K562 (cell line): Measurements from ENCODE around the gene SUMO3. TPM values are rescaled to one million over a fixed set of nuclear protein-coding genes. Genes with fewer than 3 reads are reported as not detected.

ENCODE experiments used
- ATAC-seq: fragments of 200-7000 bp; cut with Tn5 transposase; 3 replicates; pipeline ENCODE4 v1.9.1; 2020; ENCODE audit warnings: moderate library complexity
- BruUV-seq: library from RNA; stranded (reverse); fragments of 400-500 nt; replicated peaks from 2 replicates; lab custom pipeline; 2021; lab: Mats Ljungman, UMichigan
- CTCF ChIA-PET: fragments of 300-600 bp; formaldehyde crosslinking; extraction: SDS; loops from one replicate; lab custom pipeline; 2021; ENCODE audit warnings: low intra/inter-chr PET ratio; lab: Yijun Ruan, JAX
- POLR2A ChIA-PET: fragments of 300-600, 350-650 bp; sonication (Branson Sonifier 250); formaldehyde crosslinking; extraction: SDS; loops from one replicate; lab custom pipeline; 2021; ENCODE audit warnings: antibody characterized with exemption, inconsistent platforms; lab: Yijun Ruan, JAX
- DNase-seq, 4 experiments: peaks; one replicate each; pipeline versions ENCODE4 v3.0.0 to v3.0.0-alpha.2; 2011 to 2018; ENCODE audit warnings: low spot score in 3 of 4, mixed read lengths in 3 of 4; ENCODE audit errors: extremely low read depth in 1 of 4
- FAIRE-seq: peaks from 2 replicates; lab custom pipeline; 2011; peaks lifted over from hg19 to GRCh38; lab: Jason Lieb, UNC
- H2AFZ ChIP-seq: 2 replicates; pipeline ENCODE4 v1.6.0; 2011; ENCODE audit warnings: low read depth, low read length, control low read depth, inconsistent platforms
- H3K27ac ChIP-seq: fragments of 200-600 bp; 3 replicates; pipeline ENCODE4 v1.8.0; 2011; ENCODE audit warnings: low read depth, mild to moderate bottlenecking, control low read depth, inconsistent platforms, low read length, moderate library complexity, mixed read lengths; ENCODE audit errors: extremely low read depth
- H3K27me3 ChIP-seq, 2 experiments: fragments of 300-600 bp in 1 of 2; 2 replicates in 1 of 2; 3 replicates in 1 of 2; pipeline versions ENCODE4 v1.6.0 to v1.8.0; 2011; ENCODE audit warnings: inconsistent platforms in 2 of 2, low read length in 2 of 2, mild to moderate bottlenecking in 1 of 2, mixed read lengths in 1 of 2, moderate library complexity in 1 of 2; ENCODE audit not compliant: control insufficient read depth in 2 of 2, insufficient read depth in 2 of 2
- H3K36me3 ChIP-seq: fragments of 300-600 bp; 3 replicates; pipeline ENCODE4 v1.8.0; 2011; ENCODE audit warnings: mild to moderate bottlenecking, low read length, inconsistent platforms; ENCODE audit not compliant: control insufficient read depth, insufficient read depth
- H3K4me1 ChIP-seq, 2 experiments: fragments of 200-600 bp in 1 of 2; replicated peaks in 1 of 2; 2 replicates in 1 of 2; 3 replicates in 1 of 2; pipeline versions ENCODE4 v1.5.1 to v1.8.0; 2011; ENCODE audit warnings: inconsistent platforms in 2 of 2, low read length in 2 of 2, mild to moderate bottlenecking in 1 of 2, mixed read lengths in 1 of 2, moderate library complexity in 1 of 2; ENCODE audit not compliant: control insufficient read depth in 2 of 2, insufficient read depth in 2 of 2
- H3K4me2 ChIP-seq: 2 replicates; pipeline ENCODE4 v1.6.1; 2011; ENCODE audit warnings: low read length, control low read depth, inconsistent platforms, mixed read lengths; ENCODE audit not compliant: insufficient read depth
- H3K4me3 ChIP-seq: fragments of 200-600 bp; sonication (generic), shearing (Covaris generic); 2 replicates; pipeline ENCODE4 v1.5.1; 2016; ENCODE audit warnings: control low read depth, inconsistent platforms
- H3K79me2 ChIP-seq: fragments of 200-600 bp; 3 replicates; pipeline ENCODE4 v1.8.0; 2011; ENCODE audit warnings: low read length, inconsistent platforms; ENCODE audit not compliant: control insufficient read depth, insufficient read depth
- H3K9ac ChIP-seq, 2 experiments: 2 replicates each; pipeline versions ENCODE4 v1.6.0 to v1.6.1; 2011; ENCODE audit warnings: low read depth in 2 of 2, low read length in 2 of 2, control low read depth in 1 of 2, inconsistent platforms in 1 of 2, mild to moderate bottlenecking in 1 of 2, mixed read lengths in 1 of 2; ENCODE audit not compliant: insufficient read depth in 1 of 2
- H3K9me1 ChIP-seq: one replicate; pipeline ENCODE4 v1.6.0; 2011; ENCODE audit warnings: inconsistent platforms, mild to moderate bottlenecking, low read length, moderate library complexity; ENCODE audit not compliant: control insufficient read depth, insufficient read depth
- H3K9me3 ChIP-seq: replicated peaks from 2 replicates; pipeline ENCODE4 v1.5.1; 2011; ENCODE audit warnings: low read depth, low read length, inconsistent platforms; ENCODE audit not compliant: control insufficient read depth, insufficient read depth
- H4K20me1 ChIP-seq: replicated peaks from 2 replicates; pipeline ENCODE4 v1.6.1; 2011; ENCODE audit warnings: low read length, inconsistent platforms, mixed read lengths; ENCODE audit not compliant: control insufficient read depth, insufficient read depth
- CBFB ChIP-seq: sonication (generic); formaldehyde crosslinking; IDR thresholded peaks from 2 replicates; pipeline ENCODE4 v1.4.0; 2020; ENCODE audit warnings: mild to moderate bottlenecking, missing genetic modification reagents
- GABPA ChIP-seq: fragments of 200-800 bp; sonication (Bioruptor generic); conservative IDR thresholded peaks from 2 replicates; pipeline ENCODE4 v1.6.1; 2016; ENCODE audit warnings: low read depth, missing genetic modification characterization, missing compliant biosample characterization
- GATA2 ChIP-seq: sonication (generic); formaldehyde crosslinking; IDR thresholded peaks from 2 replicates; pipeline ENCODE4 v1.4.0; 2020; ENCODE audit warnings: mild to moderate bottlenecking, missing genetic modification reagents
- MAFG ChIP-seq: fragments of 450-650 bp; conservative IDR thresholded peaks from 2 replicates; pipeline ENCODE4 v1.6.1; 2016; ENCODE audit warnings: missing genetic modification characterization, missing compliant biosample characterization
- PHF20 ChIP-seq: fragments of 450-650 bp; IDR thresholded peaks from 2 replicates; pipeline ENCODE4 v1.6.1; 2018; ENCODE audit not compliant: partially characterized antibody
- RCOR1 ChIP-seq, 2 experiments: IDR thresholded peaks; 2 replicates each; pipeline ENCODE4 v1.6.1; 2012; ENCODE audit warnings: low read depth in 2 of 2, low read length in 2 of 2, borderline replicate concordance in 1 of 2, improper control_type of control experiment in 1 of 2
- SRF ChIP-seq, 2 experiments: fragments of 250-450, 450-650 bp in 1 of 2; sonication (Bioruptor Pico) in 1 of 2; sonication (generic) in 1 of 2; formaldehyde crosslinking; IDR thresholded peaks; 2 replicates each; pipeline versions ENCODE4 v1.5.0 to v1.5.1; 2020 to 2022; ENCODE audit warnings: mild to moderate bottlenecking in 1 of 2, missing genetic modification reagents in 1 of 2
- SRSF7 ChIP-seq: fragments of 200-400 bp; formaldehyde crosslinking; optimal IDR thresholded peaks from 2 replicates; pipeline ENCODE3; 2017; ENCODE audit warnings: mild to moderate bottlenecking, low read depth, low read length
- TARDBP ChIP-seq: fragments of 450-650 bp; IDR thresholded peaks from 2 replicates; pipeline ENCODE4 v1.6.1; 2016
- ZNF134 ChIP-seq: fragments of 250-450 bp; sonication (Bioruptor Pico); conservative IDR thresholded peaks from 2 replicates; pipeline ENCODE4 v1.4.0; 2020
- ZNF217 ChIP-seq: sonication (generic); formaldehyde crosslinking; IDR thresholded peaks from 2 replicates; pipeline ENCODE4 v1.8.0; 2022; ENCODE audit warnings: mild to moderate bottlenecking, missing genetic modification reagents
- ZNF224 ChIP-seq: sonication (generic); formaldehyde crosslinking; IDR thresholded peaks from 2 replicates; pipeline ENCODE4 v1.8.0; 2022; ENCODE audit warnings: mild to moderate bottlenecking, missing genetic modification reagents
- ZNF57 ChIP-seq: fragments of 450-650 bp; formaldehyde crosslinking; IDR thresholded peaks from 2 replicates; pipeline ENCODE4 v1.4.0; 2020; ENCODE audit warnings: mild to moderate bottlenecking, moderate library complexity
- WGBS: fragments of 100-300 bp; shearing (Covaris generic); methylation state at CpG from one replicate; pipeline ENCODE4 v1.1.6; 2016; ENCODE audit warnings: low coverage, mixed read lengths; ENCODE audit not compliant: insufficient coverage; ENCODE audit errors: missing lambda C conversion rate; 5-methylcytosine and 5-hydroxymethylcytosine counted together
- in situ Hi-C: fragments of 300-500 bp; cut with MboI; formaldehyde crosslinking; loops from 4 replicates; pipeline ENCODE4 v1.15.0; 2018; ENCODE audit warnings: inconsistent platforms, mixed read lengths
- intact Hi-C: fragments of 100-400 bp; cut with micrococcal nuclease; formaldehyde crosslinking; loops from 2 replicates; pipeline ENCODE4 v1.14.2; 2022
- polyA plus RNA-seq, 8 experiments: library from polyadenylated mRNA; depleted of rRNA in 4 of 8; stranded (reverse) in 5 of 8; unstranded in 3 of 8; fragments of >200 nt; fragmentation: Nextera tagmentation in 2 of 8; fragmentation: Illumina TruSeq in 1 of 8; extraction: Ambion mirVana in 2 of 8; extraction: Trizol in 1 of 8; gene quantifications; 2 replicates each; pipeline versions ENCODE4 v1.2.1 to v1.2.3, GENCODE V29; 2011 to 2014; ENCODE audit warnings: inconsistent platforms in 1 of 8, missing spikeins in 1 of 8
- total RNA-seq, 7 experiments: library from RNA; depleted of rRNA in 6 of 7; stranded (reverse); fragments of >200 nt in 6 of 7; fragmentation: Illumina TruSeq in 2 of 7; extraction: Trizol in 2 of 7; gene quantifications; 2 replicates each; pipeline versions ENCODE4 v1.2.1 to v1.2.3, GENCODE V29; 2011 to 2021; ENCODE audit warnings: low replicate concordance in 1 of 7
- TF ChIP-seq, protein P1 (sequence below), 3 experiments: IDR thresholded peaks in 2 of 3; conservative IDR thresholded peaks in 1 of 3; 2 replicates each; pipeline ENCODE4 v1.5.1; 2011 to 2012; ENCODE audit warnings: low read length in 3 of 3, mild to moderate bottlenecking in 3 of 3, control low read depth in 2 of 3, improper control_type of control experiment in 1 of 3, inconsistent platforms in 1 of 3, low read depth in 1 of 3, mixed read lengths in 1 of 3, moderate library complexity in 1 of 3; ENCODE audit not compliant: insufficient read depth in 2 of 3
- TF ChIP-seq, protein P2 (sequence below): sonication (generic); formaldehyde crosslinking; IDR thresholded peaks from 2 replicates; pipeline ENCODE4 v1.8.1; 2022; ENCODE audit warnings: missing genetic modification reagents

The SUMO3 gene
- total and polyA plus RNA-seq, 9 of the 15 experiments (the other 6 are each of a cell fraction or from before 2014, with no cell fraction given) = 13.9 to 143 (median 113) TPM

DNA sequence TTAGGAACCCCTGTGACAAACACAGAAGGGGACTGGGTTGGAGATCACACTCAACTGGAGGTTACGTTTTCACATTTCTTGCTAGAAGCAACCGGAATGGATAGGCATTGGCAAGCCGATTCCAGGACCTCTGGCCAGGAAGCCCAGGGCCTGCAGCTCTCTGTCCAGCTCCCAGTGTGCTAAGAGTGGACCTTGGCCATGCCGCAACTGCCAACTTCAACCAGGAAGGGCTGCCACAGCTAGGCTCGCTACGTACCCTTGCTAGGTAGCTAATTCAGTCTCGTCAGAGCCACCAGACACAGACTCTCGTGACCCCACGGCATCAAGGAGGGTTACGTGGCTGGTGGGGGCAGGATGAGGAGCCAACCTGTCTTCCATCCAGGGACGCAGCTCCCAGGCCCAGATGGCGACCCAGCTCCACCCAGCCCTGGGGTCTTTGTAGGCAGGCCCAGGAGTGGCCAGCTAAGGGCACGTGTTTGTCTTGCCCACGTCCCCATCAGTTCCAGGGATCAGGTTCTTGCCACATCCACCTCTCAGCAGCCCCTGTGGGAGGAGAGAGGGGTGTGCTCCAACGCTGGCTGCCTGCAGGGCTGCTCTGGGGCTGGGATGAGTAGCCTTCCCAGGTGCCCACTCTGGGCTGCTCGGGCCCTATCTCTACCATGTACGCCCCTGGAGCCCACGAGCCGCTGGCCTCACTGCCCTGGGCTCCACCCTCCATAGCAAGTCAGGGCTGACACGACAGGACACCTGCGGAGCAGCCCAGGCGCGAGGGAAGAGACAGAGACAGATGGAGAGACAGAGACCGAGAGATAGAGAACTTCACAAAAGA lies 55.4 kb downstream of the SUMO3 start:
- no peak overlapping the region for H3K4me3 ChIP-seq
- H2AFZ ChIP-seq = no peak overlapping the region
- no peak overlapping the region for H3K27ac ChIP-seq
- ATAC-seq (no peak), FAIRE-seq (no peak), DNase-seq (no peak)
- 45% methylated on average over 24 of the region's 24 CpGs for WGBS
- no peaks in the 10 kb centered on the region for H3K9me1 ChIP-seq
- H3K9ac ChIP-seq = peak overlapping the region in 1 of 2 experiments; percentile 17; a peak in 1 of 4 replicates
- H4K20me1 ChIP-seq = peaks cover 25% of the 10 kb centered on the region
- H3K27me3 ChIP-seq = 0 out of 5 replicates have a peak, but pooled peaks cover 0 to 4% of the 10 kb centered on the region in 2 experiments
- CTCF ChIA-PET = no interaction called here
- peaks cover 17 to 66% of the 10 kb centered on the region in 2 experiments for H3K4me1 ChIP-seq
- no peaks in the 10 kb centered on the region for H3K36me3 ChIP-seq
- intact Hi-C loops (no loop called here), in situ Hi-C loops (no loop called here)
- no peak overlapping the region for H3K4me2 ChIP-seq
- no TSS peak for BruUV-seq
- POLR2A ChIA-PET = no interaction called here
- no peaks in the 10 kb centered on the region for H3K9me3 ChIP-seq
- TF ChIP-seq, protein P1, sequence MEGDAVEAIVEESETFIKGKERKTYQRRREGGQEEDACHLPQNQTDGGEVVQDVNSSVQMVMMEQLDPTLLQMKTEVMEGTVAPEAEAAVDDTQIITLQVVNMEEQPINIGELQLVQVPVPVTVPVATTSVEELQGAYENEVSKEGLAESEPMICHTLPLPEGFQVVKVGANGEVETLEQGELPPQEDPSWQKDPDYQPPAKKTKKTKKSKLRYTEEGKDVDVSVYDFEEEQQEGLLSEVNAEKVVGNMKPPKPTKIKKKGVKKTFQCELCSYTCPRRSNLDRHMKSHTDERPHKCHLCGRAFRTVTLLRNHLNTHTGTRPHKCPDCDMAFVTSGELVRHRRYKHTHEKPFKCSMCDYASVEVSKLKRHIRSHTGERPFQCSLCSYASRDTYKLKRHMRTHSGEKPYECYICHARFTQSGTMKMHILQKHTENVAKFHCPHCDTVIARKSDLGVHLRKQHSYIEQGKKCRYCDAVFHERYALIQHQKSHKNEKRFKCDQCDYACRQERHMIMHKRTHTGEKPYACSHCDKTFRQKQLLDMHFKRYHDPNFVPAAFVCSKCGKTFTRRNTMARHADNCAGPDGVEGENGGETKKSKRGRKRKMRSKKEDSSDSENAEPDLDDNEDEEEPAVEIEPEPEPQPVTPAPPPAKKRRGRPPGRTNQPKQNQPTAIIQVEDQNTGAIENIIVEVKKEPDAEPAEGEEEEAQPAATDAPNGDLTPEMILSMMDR (IDR thresholded peaks at IDR 0.05 in 2 of 3, conservative IDR thresholded peaks at IDR 0.05 in 1 of 3; ENCODE audit: insufficient read depth in 2 of 3, low read depth in 1 of 3, low read length in 3 of 3) = no peak
- TF ChIP-seq, protein P2, sequence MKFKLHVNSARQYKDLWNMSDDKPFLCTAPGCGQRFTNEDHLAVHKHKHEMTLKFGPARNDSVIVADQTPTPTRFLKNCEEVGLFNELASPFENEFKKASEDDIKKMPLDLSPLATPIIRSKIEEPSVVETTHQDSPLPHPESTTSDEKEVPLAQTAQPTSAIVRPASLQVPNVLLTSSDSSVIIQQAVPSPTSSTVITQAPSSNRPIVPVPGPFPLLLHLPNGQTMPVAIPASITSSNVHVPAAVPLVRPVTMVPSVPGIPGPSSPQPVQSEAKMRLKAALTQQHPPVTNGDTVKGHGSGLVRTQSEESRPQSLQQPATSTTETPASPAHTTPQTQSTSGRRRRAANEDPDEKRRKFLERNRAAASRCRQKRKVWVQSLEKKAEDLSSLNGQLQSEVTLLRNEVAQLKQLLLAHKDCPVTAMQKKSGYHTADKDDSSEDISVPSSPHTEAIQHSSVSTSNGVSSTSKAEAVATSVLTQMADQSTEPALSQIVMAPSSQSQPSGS = no peak
- TF ChIP-seq MAFG (tag) (no peak), SRSF7 (no peak), SRF (CRISPR knock-in tag; IDR thresholded peaks at IDR 0.05) (no peak), ZNF134 (CRISPR knock-in tag) (no peak), RCOR1 (IDR thresholded peaks at IDR 0.05; ENCODE audit: borderline replicate concordance in 1 of 2, low read depth in 2 of 2, low read length in 2 of 2) (no peak), ZNF217 (no peak), CBFB (CRISPR knock-in tag) (no peak), GABPA (tag) (no peak), TARDBP (no peak), GATA2 (CRISPR knock-in tag) (no peak), ZNF224 (CRISPR knock-in tag) (no peak), PHF20 (no peak), ZNF57 (CRISPR knock-in tag) (no peak)
- H3K79me2 ChIP-seq = no peaks in the 10 kb centered on the region
